Transverse colon (tissue), 4 donors: ENCODE results near the gene LIN7B. TPM values are rescaled to one million over a fixed set of nuclear protein-coding genes. Genes with fewer than 3 reads are reported as not detected.

ENCODE experiments used
- DNase-seq: peaks from one replicate; pipeline ENCODE4 v3.0.0-alpha.2; 2019
- H3K27ac ChIP-seq, 4 donors: fragments of 200-600 bp; sonication (generic); 2 replicates each; pipeline ENCODE4 v1.5.1; 2016 to 2018; ENCODE audit warnings: inconsistent platforms in 4 of 4
- H3K27me3 ChIP-seq: fragments of 200-600 bp; sonication (generic); 2 replicates; pipeline ENCODE4 v1.5.1; 2017; ENCODE audit warnings: inconsistent platforms
- H3K36me3 ChIP-seq, 4 donors: fragments of 200-600 bp; sonication (generic); 2 replicates each; pipeline ENCODE4 v1.5.1; 2017 to 2019; ENCODE audit warnings: inconsistent platforms in 4 of 4
- H3K4me1 ChIP-seq, 4 donors: fragments of 200-600 bp; sonication (generic); 2 replicates each; pipeline ENCODE4 v1.5.1; 2017 to 2020; ENCODE audit warnings: inconsistent platforms in 4 of 4
- H3K4me3 ChIP-seq, 4 donors: fragments of 200-600 bp; sonication (generic); 1 replicate in 1 of 4; 2 replicates in 3 of 4; pipeline versions ENCODE4 v1.5.1 to v1.6.1; 2017 to 2019; ENCODE audit warnings: inconsistent platforms in 4 of 4
- H3K9me3 ChIP-seq, 2 donors: fragments of 200-600 bp; sonication (generic); 2 replicates each; pipeline ENCODE4 v1.5.1; 2017 to 2019; ENCODE audit warnings: inconsistent platforms in 2 of 2
- CTCF ChIP-seq, 5 experiments: fragments of 200-600 bp in 3 of 5; fragments of 450-650 bp in 2 of 5; sonication (generic) in 3 of 5; IDR thresholded peaks; 1 replicate in 2 of 5; 2 replicates in 3 of 5; pipeline ENCODE4 v1.5.1; 2016 to 2017; ENCODE audit warnings: antibody characterized with exemption in 5 of 5, inconsistent platforms in 3 of 5, mild to moderate bottlenecking in 2 of 5, moderate library complexity in 1 of 5
- EP300 ChIP-seq: sonication (generic); formaldehyde crosslinking; IDR thresholded peaks from one replicate; pipeline ENCODE4 v1.6.1; 2017; ENCODE audit warnings: antibody characterized with exemption, low read depth
- POLR2A ChIP-seq: fragments of 450-650 bp; IDR thresholded peaks from one replicate; pipeline ENCODE4 v1.6.1; 2016; ENCODE audit warnings: antibody characterized with exemption, mild to moderate bottlenecking, moderate library complexity
- POLR2AphosphoS5 ChIP-seq, 3 donors: sonication (generic); formaldehyde crosslinking; IDR thresholded peaks; one replicate each; pipeline ENCODE4 v1.6.1; 2016; ENCODE audit warnings: antibody characterized with exemption in 3 of 3
- WGBS, 2 donors: methylation state at CpG; one replicate each; pipeline ENCODE4 v1.1.5; 2018; ENCODE audit warnings: low coverage in 1 of 2; 5-methylcytosine and 5-hydroxymethylcytosine counted together
- in situ Hi-C, 4 donors: fragments of 200-750 bp; cut with MboI; loops; one replicate each; pipeline versions ENCODE4 v1.15.0 to v1.15.1; 2017; ENCODE audit warnings: low sequenced_read_pairs in 3 of 4, low pct_ligation_motif_present in 1 of 4, low pct_unique_long_range_greater_than_20kb in 1 of 4
- intact Hi-C: fragments of 100-400 bp; cut with DNase I; formaldehyde crosslinking; loops from one replicate; pipeline ENCODE4 v1.15.1; 2023; ENCODE audit warnings: low total_unique reads
- total RNA-seq, 4 donors: library from RNA; depleted of rRNA; stranded (reverse); fragments of >200 nt; gene quantifications; one replicate each; pipeline ENCODE4 v1.1.0, GENCODE V29; 2016

LIN7B gene
- total RNA-seq, 4 donors from 2014 or later: 14.2 to 92.8 (median 39.8) TPM

GRCh38 chr19:49109569-49110233, 4.5 kb upstream of the LIN7B start:
- in situ Hi-C loops (no loop called here), intact Hi-C loops (no loop called here)
- WGBS, 2 donors: 83% methylated on average over 8 of the region's 8 CpGs; no CpG with 5 or more reads in 1 of the 2 donors
- no peak overlapping the region for H3K27ac ChIP-seq
- H3K4me3 ChIP-seq: no peak overlapping the region
- H3K4me1 ChIP-seq: peaks cover 0 to 12% (median 9%) of the 10 kb centered on the region in 4 donors
- no peaks in the 10 kb centered on the region for H3K9me3 ChIP-seq
- H3K27me3 ChIP-seq: no peaks in the 10 kb centered on the region
- TF ChIP-seq POLR2AphosphoS5 (IDR thresholded peaks at IDR 0.05): no peak
- TF ChIP-seq CTCF (IDR thresholded peaks at IDR 0.05): no peak
- no peak for TF ChIP-seq EP300
- TF ChIP-seq POLR2A: no peak
- no peak for DNase-seq
- peaks cover 0 to 28% (median 7%) of the 10 kb centered on the region in 4 donors for H3K36me3 ChIP-seq

- TF ChIP-seq EP300 (no peak), POLR2AphosphoS5 (IDR thresholded peaks at IDR 0.05) (no peak)
- intact Hi-C loops: no loop called here
- no peaks in the 10 kb centered on the region for H3K27me3 ChIP-seq
These were observed 3.6 kb upstream of the LIN7B start for GRCh38 chr19:49110567-49110966.

GRCh38 chr19:49111218-49111998, 2.8 kb upstream of the LIN7B start:
- no peak for DNase-seq
- in situ Hi-C loops: no loop called here
- H3K9me3 ChIP-seq: no peaks in the 10 kb centered on the region
- TF ChIP-seq CTCF (IDR thresholded peaks at IDR 0.05) (no peak), POLR2AphosphoS5 (IDR thresholded peaks at IDR 0.05) (no peak), EP300 (no peak), POLR2A (no peak)
- WGBS, 2 donors: 33 to 78% methylated on average over 2 to 11 of the region's 11 CpGs
- peaks cover 0 to 17% (median 4%) of the 10 kb centered on the region in 4 donors for H3K36me3 ChIP-seq
- H3K4me3 ChIP-seq: no peak overlapping the region
- no peak overlapping the region for H3K27ac ChIP-seq
- no peaks in the 10 kb centered on the region for H3K27me3 ChIP-seq
- peaks cover 0 to 16% (median 13%) of the 10 kb centered on the region in 4 donors for H3K4me1 ChIP-seq
- intact Hi-C loops: no loop called here

More at GRCh38 chr19:49110567-49110966, 3.6 kb upstream of the LIN7B start:
- WGBS, 2 donors: 30 to 43% methylated on average over 3 of the region's 3 CpGs
- Histone ChIP-seq H3K9me3 (no peaks in the 10 kb centered on the region), H3K4me3 (no peak overlapping the region), H3K27ac (no peak overlapping the region), H3K36me3 (peaks cover 0 to 19% (median 4%) of the 10 kb centered on the region in 4 donors), H3K4me1 (peaks cover 0 to 16% (median 13%) of the 10 kb centered on the region in 4 donors)
- in situ Hi-C loops: no loop called here
- DNase-seq: no peak

GRCh38 chr19:49114630-49115363, 627 bp downstream of the LIN7B start:
- TF ChIP-seq EP300: no peak
- peak in 2 of 3 donors; percentile 12 to 32 for TF ChIP-seq POLR2AphosphoS5 (IDR thresholded peaks at IDR 0.05)
- peak; percentile 13 for TF ChIP-seq POLR2A
- intact Hi-C loops: no loop called here
- in situ Hi-C loops: no loop called here
- WGBS, 2 donors: 18% methylated on average over 34 of the region's 68 CpGs; no CpG with 5 or more reads in 1 of the 2 donors
- peak overlapping the region; percentile 81 to 89 (median 86) for H3K27ac ChIP-seq
- H3K9me3 ChIP-seq: no peaks in the 10 kb centered on the region
- DNase-seq: peak; percentile 66
- H3K4me1 ChIP-seq: peaks cover 14 to 35% (median 33%) of the 10 kb centered on the region in 4 donors
- H3K27me3 ChIP-seq: no peaks in the 10 kb centered on the region
- H3K36me3 ChIP-seq: no peaks in the 10 kb centered on the region
- peak overlapping the region; percentile 80 to 97 (median 84) for H3K4me3 ChIP-seq
